ENCODE measurements around the gene DENR.
"Not testable (repeated sequence)": the region's sequence is repeated elsewhere in the genome, so short reads cannot be mapped to it uniquely, and the experiment has no call there.

DENR gene

GRCh38 chr12:122743895-122744525, 8.6 kb upstream of the DENR start:
- no peak for DNase-seq

GRCh38 chr12:122747224-122748135, 5.1 kb upstream of the DENR start:
- no peak for DNase-seq

GRCh38 chr12:122749569-122750332, 2.9 kb upstream of the DENR start:
- no peak for DNase-seq

- DNase-seq = not testable (repeated sequence)
Observed at GRCh38 chr12:122750781-122751515, 1.7 kb upstream of the DENR start.

- DNase-seq = no peak
Observed at GRCh38 chr12:122753319-122753650, 661 bp downstream of the DENR start.

GRCh38 chr12:122754790-122755189, 2.2 kb downstream of the DENR start:
- no peak for DNase-seq

- DNase-seq = no peak
Observed at GRCh38 chr12:122757568-122757967, 4.9 kb downstream of the DENR start.

- DNase-seq = no peak
Observed at GRCh38 chr12:122785503-122785902, 32.9 kb downstream of the DENR start.

- no peak for DNase-seq
Observed at GRCh38 chr12:122788387-122788786, 35.8 kb downstream of the DENR start.

GRCh38 chr12:122789637-122790036, 37.0 kb downstream of the DENR start:
- DNase-seq = no peak

- no peak for DNase-seq
Observed at GRCh38 chr12:122790393-122791075, 37.9 kb downstream of the DENR start.

GRCh38 chr12:122793685-122794106, 41.1 kb downstream of the DENR start:
- DNase-seq = no peak

GRCh38 chr12:122795807-122796206, 43.2 kb downstream of the DENR start:
- DNase-seq = no peak

- DNase-seq = no peak
Observed at GRCh38 chr12:122799641-122800243, 47.1 kb downstream of the DENR start.

- DNase-seq = no peak
Observed at GRCh38 chr12:122803937-122804336, 51.3 kb downstream of the DENR start.

- DNase-seq = not testable (repeated sequence)
Observed at GRCh38 chr12:122804957-122805356, 52.3 kb downstream of the DENR start.

- no peak for DNase-seq
Observed at GRCh38 chr12:122807651-122808050, 55.0 kb downstream of the DENR start.

GRCh38 chr12:122811777-122812176, 59.2 kb downstream of the DENR start:
- no peak for DNase-seq

GRCh38 chr12:122813310-122813713, 60.7 kb downstream of the DENR start:
- DNase-seq = no peak

GRCh38 chr12:122819209-122819785, 66.7 kb downstream of the DENR start:
- DNase-seq = no peak

GRCh38 chr12:122820138-122820537, 67.5 kb downstream of the DENR start:
- DNase-seq = no peak

Data from activated CD4-positive, alpha-beta T cell treated with anti-CD3 and anti-CD28 coated beads for 48 hours (primary cell).